Ishikawa (cell line): ENCODE data around the gene DNAJC18.

ENCODE experiments used
- CEBPB ChIP-seq: IDR thresholded peaks from 2 replicates; pipeline ENCODE4 v1.6.1; 2012
- EGR1 ChIP-seq: IDR thresholded peaks from 2 replicates; pipeline ENCODE4 v1.6.1; 2012
- EP300 ChIP-seq: IDR thresholded peaks from 2 replicates; pipeline ENCODE4 v1.6.1; 2012; ENCODE audit warnings: borderline replicate concordance
- MAX ChIP-seq: IDR thresholded peaks from 2 replicates; pipeline ENCODE4 v1.6.1; 2012
- NFIC ChIP-seq: IDR thresholded peaks from 2 replicates; pipeline ENCODE4 v1.6.1; 2012
- RAD21 ChIP-seq: IDR thresholded peaks from 2 replicates; pipeline ENCODE4 v1.6.1; 2012; ENCODE audit warnings: low read depth
- REST ChIP-seq: IDR thresholded peaks from 2 replicates; pipeline ENCODE4 v1.6.1; 2012; ENCODE audit warnings: low read depth, mild to moderate bottlenecking
- TAF1 ChIP-seq: IDR thresholded peaks from 2 replicates; pipeline ENCODE4 v1.6.1; 2012; ENCODE audit warnings: low read depth, mild to moderate bottlenecking
- USF1 ChIP-seq: IDR thresholded peaks from 2 replicates; pipeline ENCODE4 v1.6.1; 2012
- YY1 ChIP-seq: IDR thresholded peaks from 2 replicates; pipeline ENCODE4 v1.6.1; 2012; ENCODE audit warnings: low read depth
- ZBTB7A ChIP-seq: IDR thresholded peaks from 2 replicates; pipeline ENCODE4 v1.6.1; 2012; ENCODE audit warnings: low read depth

- TF ChIP-seq EGR1 (no peak), ZBTB7A (no peak), YY1 (no peak), TAF1 (no peak), MAX (no peak), EP300 (no peak), CEBPB (no peak), USF1 (no peak), REST (no peak), NFIC (no peak), RAD21 (no peak)
Observed at GRCh38 chr5:139394654-139395566, 44.4 kb downstream of the DNAJC18 start, which contains the start of gene PROB1.
